GM12874 (cell line): Measurements from ENCODE around the gene SRCIN1.

Experiments
- TF ChIP-seq, protein P1 (sequence below): IDR thresholded peaks from 2 replicates; pipeline ENCODE4 v1.5.1; 2011; ENCODE audit warnings: low read depth, mild to moderate bottlenecking, control low read depth, low read length, moderate library complexity; ENCODE audit not compliant: insufficient read depth

SRCIN1 gene

DNA sequence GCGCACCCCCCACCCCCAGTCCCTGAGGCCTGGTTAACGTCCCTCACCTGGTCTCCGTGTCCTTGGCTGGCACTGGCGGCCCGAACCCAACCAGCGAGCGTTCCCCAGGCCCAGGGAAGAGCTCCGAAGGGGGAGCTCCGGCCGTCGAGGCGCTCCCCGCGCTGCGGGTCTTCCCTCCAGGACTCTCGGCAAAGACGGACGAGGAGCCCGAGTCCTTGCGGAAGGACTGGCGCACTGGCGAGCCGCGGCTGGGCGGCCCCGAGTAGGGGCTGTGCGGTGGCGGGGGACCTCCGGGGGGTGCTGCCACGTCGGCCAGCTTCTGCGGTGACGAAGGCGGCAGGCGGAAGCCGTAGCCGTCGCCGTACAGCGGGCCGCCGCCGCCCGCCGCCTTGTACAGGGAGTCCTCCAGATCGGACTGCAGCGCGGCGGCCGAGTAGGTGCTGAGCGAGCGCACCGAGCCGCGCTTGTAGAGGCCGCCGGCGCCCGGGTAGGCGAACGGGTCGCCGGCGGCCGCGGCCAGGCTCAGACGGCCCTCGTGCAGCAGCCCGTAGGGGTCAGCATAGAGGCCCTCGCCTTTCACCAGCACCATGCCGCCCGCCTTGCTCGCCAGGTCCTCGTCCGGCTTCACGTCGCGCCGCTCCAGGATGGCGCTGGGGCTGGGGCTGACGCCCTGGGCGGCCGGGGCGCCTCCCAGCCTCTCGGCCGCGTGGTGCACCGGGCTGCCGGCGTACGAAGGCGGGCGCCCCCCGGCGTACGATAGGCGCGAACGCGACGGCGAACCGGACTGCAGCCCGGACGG, 44.1 kb downstream of the SRCIN1 start:
- TF ChIP-seq, protein P1, sequence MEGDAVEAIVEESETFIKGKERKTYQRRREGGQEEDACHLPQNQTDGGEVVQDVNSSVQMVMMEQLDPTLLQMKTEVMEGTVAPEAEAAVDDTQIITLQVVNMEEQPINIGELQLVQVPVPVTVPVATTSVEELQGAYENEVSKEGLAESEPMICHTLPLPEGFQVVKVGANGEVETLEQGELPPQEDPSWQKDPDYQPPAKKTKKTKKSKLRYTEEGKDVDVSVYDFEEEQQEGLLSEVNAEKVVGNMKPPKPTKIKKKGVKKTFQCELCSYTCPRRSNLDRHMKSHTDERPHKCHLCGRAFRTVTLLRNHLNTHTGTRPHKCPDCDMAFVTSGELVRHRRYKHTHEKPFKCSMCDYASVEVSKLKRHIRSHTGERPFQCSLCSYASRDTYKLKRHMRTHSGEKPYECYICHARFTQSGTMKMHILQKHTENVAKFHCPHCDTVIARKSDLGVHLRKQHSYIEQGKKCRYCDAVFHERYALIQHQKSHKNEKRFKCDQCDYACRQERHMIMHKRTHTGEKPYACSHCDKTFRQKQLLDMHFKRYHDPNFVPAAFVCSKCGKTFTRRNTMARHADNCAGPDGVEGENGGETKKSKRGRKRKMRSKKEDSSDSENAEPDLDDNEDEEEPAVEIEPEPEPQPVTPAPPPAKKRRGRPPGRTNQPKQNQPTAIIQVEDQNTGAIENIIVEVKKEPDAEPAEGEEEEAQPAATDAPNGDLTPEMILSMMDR = no peak

DNA sequence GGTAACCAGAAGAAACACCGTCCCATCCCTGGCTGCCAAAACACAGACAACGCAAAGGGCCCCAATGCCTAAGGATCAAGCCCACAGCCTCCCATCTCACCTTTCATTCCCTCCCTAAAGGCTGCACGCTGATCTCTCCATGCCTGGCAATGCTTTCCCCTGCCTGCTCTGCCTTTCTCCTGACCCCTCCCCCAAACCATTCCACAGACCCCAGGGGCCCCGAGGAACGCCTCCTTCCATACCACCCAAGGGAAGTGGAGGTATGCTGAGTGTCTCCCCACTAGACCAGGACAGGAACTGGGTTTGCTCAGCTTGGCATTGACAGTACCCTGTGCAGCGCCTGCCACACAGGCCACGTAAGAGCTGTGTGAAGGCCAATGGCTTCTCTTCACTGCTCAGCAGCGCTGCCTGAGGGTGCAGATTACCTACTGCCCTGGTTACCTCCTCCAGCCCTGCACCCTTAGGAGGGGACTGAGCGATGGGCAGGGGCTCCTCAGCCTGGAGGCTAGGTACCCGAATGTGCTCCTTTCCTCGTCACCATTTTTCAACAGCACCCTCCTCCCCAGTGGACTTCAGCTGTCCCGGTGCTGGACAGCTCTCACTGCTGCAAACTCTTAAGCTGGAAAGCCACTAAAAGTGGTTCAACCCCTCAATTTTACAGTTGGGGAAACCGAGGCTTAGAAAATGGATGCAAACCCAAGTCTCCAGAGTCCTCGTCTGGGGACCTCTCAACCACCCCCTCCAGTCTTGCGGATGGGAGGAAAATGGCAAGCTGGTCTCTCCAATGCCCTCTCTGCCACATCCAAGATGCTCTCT, 45.0 kb downstream of the SRCIN1 start:
- TF ChIP-seq, protein P1 = no peak

DNA sequence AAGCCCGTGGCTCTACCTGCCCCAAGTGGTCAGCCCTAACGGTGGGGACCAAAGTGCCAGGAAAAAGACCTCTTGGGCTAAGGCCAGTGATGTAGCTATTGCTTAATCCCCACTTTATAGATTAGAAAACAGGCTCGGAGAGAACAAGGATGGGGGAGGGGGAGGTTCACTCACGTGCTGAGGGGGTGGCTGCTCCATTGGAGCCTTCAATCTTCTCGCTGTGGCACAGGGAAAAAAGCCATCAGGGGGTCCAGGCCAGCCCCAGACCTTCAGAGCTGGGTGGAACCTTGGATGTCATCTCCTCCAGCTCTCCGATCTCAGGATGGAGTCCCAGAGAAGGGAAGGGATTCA, 45.9 kb downstream of the SRCIN1 start:
- TF ChIP-seq, protein P1 = no peak

DNA sequence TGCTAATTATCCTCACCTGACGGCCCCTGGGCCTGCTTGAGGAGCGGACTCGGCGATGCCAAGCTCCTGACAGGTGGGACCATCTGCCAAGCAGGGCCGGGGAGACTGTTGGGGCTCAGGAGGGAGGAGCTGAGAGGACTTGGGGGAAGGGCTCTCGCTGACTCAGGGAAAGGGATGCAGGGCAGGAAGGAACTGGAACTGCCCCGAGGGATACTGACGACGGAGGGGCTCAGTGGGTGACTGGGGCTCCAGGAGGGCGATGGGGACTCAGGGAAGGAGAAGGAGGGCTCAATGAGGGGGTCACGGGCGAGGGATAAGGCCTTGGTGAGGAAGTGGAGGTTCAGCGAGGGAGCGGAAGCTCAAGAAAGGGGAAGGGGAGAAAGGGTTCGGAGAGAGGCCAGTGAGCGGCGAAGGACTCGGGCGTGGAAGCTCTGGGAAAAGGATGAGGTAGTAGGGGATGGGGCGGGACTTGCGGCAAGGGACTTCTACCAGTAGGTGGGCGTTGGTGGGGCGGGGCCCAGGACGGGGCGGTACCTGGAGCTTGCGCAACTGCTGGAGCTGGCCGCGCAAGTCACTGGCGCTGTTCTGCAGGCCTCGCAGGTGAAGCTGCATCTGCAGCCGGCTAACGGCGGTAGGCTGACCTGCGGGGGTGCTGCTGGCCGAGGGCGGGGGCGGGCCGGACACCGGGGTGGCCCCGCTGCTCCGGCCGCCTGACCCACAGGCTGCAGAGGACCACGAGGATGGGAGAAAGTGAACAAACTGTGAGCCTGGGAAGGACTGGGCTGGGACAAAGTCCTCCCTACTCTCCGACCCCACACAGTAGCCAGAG, 46.5 kb downstream of the SRCIN1 start:
- TF ChIP-seq, protein P1 = peak; percentile 58

DNA sequence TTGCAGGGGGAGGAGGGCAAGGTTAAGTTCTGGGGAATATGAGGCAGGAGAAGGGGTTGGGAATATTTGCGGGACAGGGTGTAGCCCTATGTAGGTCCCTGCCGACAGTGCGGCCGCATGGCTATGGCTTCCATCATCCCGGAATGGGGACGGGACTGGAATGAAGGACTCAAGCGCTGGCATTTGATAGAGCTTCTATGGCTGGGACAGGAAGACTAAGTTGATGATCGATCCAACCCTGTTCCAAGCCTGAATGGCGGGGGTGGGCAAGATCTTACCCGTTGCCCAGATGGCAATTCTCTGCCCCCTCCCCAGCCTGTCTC, 47.1 kb downstream of the SRCIN1 start:
- TF ChIP-seq, protein P1 = no peak

DNA sequence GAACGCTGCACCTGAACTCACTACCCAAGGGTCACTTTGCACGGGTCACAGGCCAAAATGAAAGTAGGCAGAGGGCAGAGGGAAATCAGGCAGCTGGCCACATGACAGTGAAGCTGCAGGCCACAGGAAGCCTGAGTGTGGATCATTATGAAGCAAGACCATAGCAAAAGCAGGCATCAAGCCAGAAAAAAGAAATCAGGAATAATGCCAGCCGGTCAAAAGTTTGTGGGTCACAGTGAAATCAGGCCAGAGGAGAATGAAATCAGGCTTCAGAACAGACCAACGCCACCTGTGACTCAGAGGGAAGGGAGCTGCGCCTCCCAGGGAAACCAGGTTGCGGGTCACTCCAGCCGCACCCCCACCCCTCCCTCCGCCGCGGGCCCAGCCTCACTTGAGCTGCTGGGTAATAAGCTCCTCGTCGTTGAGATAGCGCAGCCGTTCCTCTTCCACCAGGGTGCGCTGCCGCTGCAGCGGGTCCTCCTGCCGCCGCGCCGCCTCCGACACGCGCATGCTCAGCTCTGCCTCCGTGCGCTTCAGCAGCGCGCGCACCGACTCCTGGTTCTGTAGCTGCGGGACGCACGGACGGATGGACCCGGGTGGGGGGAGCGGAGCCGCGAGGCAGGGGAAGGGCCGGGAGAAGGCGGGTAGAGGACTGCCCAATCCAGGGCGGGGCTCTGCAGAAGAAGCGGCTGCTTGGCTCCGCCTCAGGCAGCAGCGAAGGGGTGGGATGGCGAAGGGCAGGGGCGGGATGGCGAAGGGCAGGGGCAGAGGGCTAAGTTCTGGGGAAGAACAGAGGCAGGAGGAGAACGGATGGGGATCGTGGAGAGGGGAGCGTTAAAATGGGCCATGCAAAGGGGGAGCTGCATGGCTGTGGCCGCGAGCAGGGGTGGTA, 47.7 kb downstream of the SRCIN1 start:
- TF ChIP-seq, protein P1 = peak; percentile 98
